Measurements from ENCODE around the gene FAM171A1.

GRCh38 chr10:15405319-15405718, 34.2 kb upstream of the FAM171A1 start:
- no peak for TF ChIP-seq CTCF (IDR thresholded peaks at IDR 0.05; ENCODE audit: poor library complexity)
- TF ChIP-seq EZH2 (IDR thresholded peaks at IDR 0.05; ENCODE audit: borderline replicate concordance) = no peak
- TF ChIP-seq EZH2phosphoT487 (IDR thresholded peaks at IDR 0.05; ENCODE audit: low read depth, severe bottlenecking, unreplicated experiment) = no peak
